GM12878 (cell line): ENCODE results near the gene C2CD4D. TPM values are rescaled to one million over a fixed set of nuclear protein-coding genes. Genes with fewer than 3 reads are reported as not detected.
A peak's percentile ranks its signal among the peaks of the same experiment; 100 is the strongest.

Experiments
- ATF2 ChIP-seq: IDR thresholded peaks from 2 replicates; pipeline ENCODE4 v1.6.1; 2012; ENCODE audit warnings: low read length, inconsistent platforms
- BCL11A ChIP-seq: IDR thresholded peaks from 2 replicates; pipeline ENCODE4 v1.6.1; 2011; ENCODE audit warnings: low read depth, low read length
- BHLHE40 ChIP-seq, 2 experiments: fragments of 450-650 bp in 1 of 2; IDR thresholded peaks; 2 replicates each; pipeline ENCODE4 v1.6.1; 2011 to 2017; ENCODE audit warnings: low read depth in 2 of 2, borderline replicate concordance in 1 of 2, improper control_type of control experiment in 1 of 2, low read length in 1 of 2, mild to moderate bottlenecking in 1 of 2
- BMI1 ChIP-seq: fragments of 450-650 bp; IDR thresholded peaks from 2 replicates; pipeline ENCODE4 v1.6.1; 2016; ENCODE audit warnings: mild to moderate bottlenecking, moderate library complexity, borderline replicate concordance
- CHD2 ChIP-seq: IDR thresholded peaks from 2 replicates; pipeline ENCODE4 v1.6.1; 2011; ENCODE audit warnings: low read depth, low read length, improper control_type of control experiment, borderline replicate concordance
- DPF2 ChIP-seq: fragments of 450-650 bp; IDR thresholded peaks from 2 replicates; pipeline ENCODE4 v1.6.1; 2017; ENCODE audit warnings: mild to moderate bottlenecking
- E2F8 ChIP-seq: fragments of 450-650 bp; IDR thresholded peaks from 2 replicates; pipeline ENCODE4 v1.6.1; 2018; ENCODE audit warnings: mild to moderate bottlenecking, low read depth, moderate library complexity; ENCODE audit not compliant: partially characterized antibody
- EGR1 ChIP-seq, 2 experiments: IDR thresholded peaks; 1 replicate in 1 of 2; 2 replicates in 1 of 2; pipeline ENCODE4 v1.6.1; 2011 to 2012; ENCODE audit warnings: low read depth in 2 of 2, low read length in 2 of 2, borderline replicate concordance in 1 of 2, mild to moderate bottlenecking in 1 of 2, moderate library complexity in 1 of 2
- GATAD2B ChIP-seq: fragments of 450-650 bp; conservative IDR thresholded peaks from 2 replicates; pipeline ENCODE4 v1.6.1; 2017; ENCODE audit warnings: low read depth, mild to moderate bottlenecking, moderate library complexity
- HDGF ChIP-seq: fragments of 450-650 bp; IDR thresholded peaks from 2 replicates; pipeline ENCODE4 v1.6.1; 2016; ENCODE audit warnings: antibody characterized with exemption
- HSF1 ChIP-seq: fragments of 150-350 bp; IDR thresholded peaks from 2 replicates; pipeline ENCODE4 v1.6.1; 2014; ENCODE audit warnings: mild to moderate bottlenecking, low read depth, low read length
- NKRF ChIP-seq: fragments of 450-650 bp; conservative IDR thresholded peaks from 2 replicates; pipeline ENCODE4 v1.6.1; 2017; ENCODE audit warnings: mild to moderate bottlenecking, moderate library complexity
- NR2C2 ChIP-seq: IDR thresholded peaks from 2 replicates; pipeline ENCODE4 v1.6.1; 2011; ENCODE audit warnings: borderline replicate concordance, low read depth; ENCODE audit not compliant: control insufficient read depth, insufficient read length
- PML ChIP-seq: IDR thresholded peaks from 2 replicates; pipeline ENCODE4 v1.6.1; 2012; ENCODE audit warnings: low read length, inconsistent platforms
- POLR2AphosphoS5 ChIP-seq: IDR thresholded peaks from 2 replicates; pipeline ENCODE4 v1.6.1; 2011; ENCODE audit warnings: mild to moderate bottlenecking, low read length, inconsistent platforms
- RCOR1 ChIP-seq: conservative IDR thresholded peaks from 2 replicates; pipeline ENCODE4 v1.6.1; 2012; ENCODE audit warnings: low read depth, low read length, improper control_type of control experiment
- RELB ChIP-seq: fragments of 450-650 bp; IDR thresholded peaks from 2 replicates; pipeline ENCODE4 v1.6.1; 2017; ENCODE audit warnings: low read depth, mild to moderate bottlenecking, moderate library complexity
- SUZ12 ChIP-seq: fragments of 200-600 bp; sonication (generic); IDR thresholded peaks from one replicate; pipeline ENCODE4 v1.6.1; 2018; ENCODE audit warnings: antibody characterized with exemption, mild to moderate bottlenecking; ENCODE audit not compliant: unreplicated experiment
- WRNIP1 ChIP-seq: IDR thresholded peaks from 2 replicates; pipeline ENCODE4 v1.6.1; 2011; ENCODE audit warnings: low read depth, low read length, improper control_type of control experiment, borderline replicate concordance
- polyA plus RNA-seq, 11 experiments: library from polyadenylated mRNA; depleted of rRNA in 4 of 11; unstranded in 6 of 11; stranded (reverse) in 5 of 11; fragments of >200 nt; fragmentation: Nextera tagmentation in 4 of 11; fragmentation: Illumina TruSeq in 1 of 11; extraction: Ambion mirVana in 4 of 11; extraction: Trizol in 1 of 11; gene quantifications; 1 replicate in 1 of 11; 2 replicates in 10 of 11; pipeline versions ENCODE4 v1.2.1 to v1.2.3, GENCODE V29; 2011 to 2016; ENCODE audit warnings: inconsistent platforms in 2 of 11, missing spikeins in 2 of 11, low read depth in 1 of 11
- total RNA-seq, 4 experiments: library from RNA; depleted of rRNA in 3 of 4; stranded (reverse); fragments of >200 nt in 3 of 4; fragmentation: Illumina TruSeq in 1 of 4; extraction: Trizol in 1 of 4; gene quantifications; 2 replicates each; pipeline versions ENCODE4 v1.2.1 to v1.2.3, GENCODE V29; 2013 to 2021

Gene C2CD4D
- total and polyA plus RNA-seq, 10 of the 15 experiments (the other 5 are each of a cell fraction or from before 2014, with no cell fraction given): 0.03 to 0.67 (median 0.13) TPM; not detected in 4

GRCh38 chr1:151839457-151840403 is at the start of gene C2CD4D (continued):
- no peak for TF ChIP-seq ATF2
- peak; percentile 18; the same call in 1 of the 2 replicates for TF ChIP-seq CHD2
- no peak for TF ChIP-seq BMI1
- TF ChIP-seq WRNIP1: 0 out of 2 replicates have a peak, but pooled peaks have one; percentile 76
- peak in 1 of 2 experiments; percentile 29; a peak in 1 of 4 replicates for TF ChIP-seq BHLHE40 (IDR thresholded peaks at IDR 0.05; ENCODE audit: borderline replicate concordance in 1 of 2, low read depth in 2 of 2, low read length in 1 of 2)
- peak; percentile 39; the same call in 1 of the 2 replicates for TF ChIP-seq NKRF
- TF ChIP-seq EGR1 (IDR thresholded peaks at IDR 0.05; ENCODE audit: borderline replicate concordance in 1 of 2, low read depth in 2 of 2, low read length in 2 of 2): no peak
- TF ChIP-seq GATAD2B: peak; percentile 72
- no peak for TF ChIP-seq PML
- TF ChIP-seq HDGF: peak; percentile 93
- no peak for TF ChIP-seq NR2C2
- TF ChIP-seq DPF2: peak; percentile 62
- TF ChIP-seq RELB: peak; percentile 92
- TF ChIP-seq RCOR1: no peak
- no peak for TF ChIP-seq HSF1
- TF ChIP-seq SUZ12: no peak
- peak; percentile 65 for TF ChIP-seq POLR2AphosphoS5
- TF ChIP-seq E2F8: no peak
- no peak for TF ChIP-seq BCL11A
